OCI-LY3 (cell line): ENCODE results near the gene SPAG9.

Experiments
- H2AFZ ChIP-seq: fragments of 200-600, 300-600 bp; shearing (Covaris generic); 2 replicates; pipeline ENCODE4 v1.6.0; 2014; ENCODE audit warnings: antibody characterized with exemption, low read depth, low read length
- H3K27ac ChIP-seq: fragments of 200-600, 300-600 bp; sonication (generic); 2 replicates; pipeline ENCODE4 v1.5.1; 2014; ENCODE audit warnings: mild to moderate bottlenecking, low read length, moderate library complexity, mixed read lengths
- H3K27me3 ChIP-seq: fragments of 200-600, 300-600 bp; sonication (generic); 2 replicates; pipeline ENCODE4 v1.6.1; 2014; ENCODE audit warnings: low read depth, low read length, mixed read lengths
- H3K36me3 ChIP-seq: fragments of 200-600, 300-600 bp; sonication (generic); replicated peaks from 2 replicates; pipeline ENCODE3; 2014; ENCODE audit warnings: low read depth, low read length, mixed read lengths
- H3K4me1 ChIP-seq: fragments of 300-600, 200-600 bp; sonication (generic); 2 replicates; pipeline ENCODE4 v1.6.1; 2014; ENCODE audit warnings: low read length, mixed read lengths
- H3K4me2 ChIP-seq: fragments of 200-600, 300-600 bp; sonication (generic); 2 replicates; pipeline ENCODE4 v1.6.1; 2014; ENCODE audit warnings: low read length, mixed read lengths
- H3K4me3 ChIP-seq: fragments of 300-600, 200-600 bp; sonication (generic); 2 replicates; pipeline ENCODE4 v1.5.1; 2014; ENCODE audit warnings: antibody characterized with exemption, mild to moderate bottlenecking, low read length, moderate library complexity
- H3K79me2 ChIP-seq: fragments of 300-600, 200-600 bp; shearing (Covaris generic); 2 replicates; pipeline ENCODE4 v1.6.1; 2014; ENCODE audit warnings: mild to moderate bottlenecking, low read length, mixed read lengths
- H3K9ac ChIP-seq: fragments of 300-600, 200-600 bp; shearing (Covaris generic); 2 replicates; pipeline ENCODE4 v1.6.0; 2014; ENCODE audit warnings: mild to moderate bottlenecking, low read length, moderate library complexity
- H3K9me3 ChIP-seq: fragments of 200-600, 300-600 bp; shearing (Covaris generic); 2 replicates; pipeline ENCODE4 v1.6.1; 2014; ENCODE audit warnings: low read length, mixed read lengths; ENCODE audit not compliant: insufficient read depth
- H4K20me1 ChIP-seq: fragments of 200-600, 300-600 bp; sonication (generic); 2 replicates; pipeline ENCODE4 v1.6.1; 2016; ENCODE audit warnings: low read length, mixed read lengths; ENCODE audit not compliant: insufficient read depth
- CTCF ChIP-seq: fragments of 200-600, 300-600 bp; sonication (generic); IDR thresholded peaks from 2 replicates; pipeline ENCODE4 v1.5.1; 2014; ENCODE audit warnings: antibody characterized with exemption, low read length, low read depth
- EZH2phosphoT487 ChIP-seq: fragments of 200-600 bp; shearing (Covaris generic); IDR thresholded peaks from 2 replicates; pipeline ENCODE4 v1.6.1; 2018; ENCODE audit warnings: antibody characterized with exemption, mixed run types, low read depth

SPAG9 gene

GRCh38 chr17:50913120-50913519 lies 207.5 kb downstream of the SPAG9 start:
- H3K9ac ChIP-seq: no peak overlapping the region
- H3K4me1 ChIP-seq: peaks cover 30% of the 10 kb centered on the region
- H3K9me3 ChIP-seq: no peaks in the 10 kb centered on the region
- H2AFZ ChIP-seq: no peak overlapping the region
- H3K36me3 ChIP-seq: no peaks in the 10 kb centered on the region
- 0 out of 2 replicates have a peak, but pooled peaks cover 6% of the 10 kb centered on the region for H3K79me2 ChIP-seq
- no peak overlapping the region for H3K27ac ChIP-seq
- H4K20me1 ChIP-seq: no peaks in the 10 kb centered on the region
- H3K4me2 ChIP-seq: no peak overlapping the region
- no peaks in the 10 kb centered on the region for H3K27me3 ChIP-seq
- TF ChIP-seq CTCF: no peak
- TF ChIP-seq EZH2phosphoT487: no peak
- H3K4me3 ChIP-seq: no peak overlapping the region
